ENCODE results near the gene JAM3. TPM values are rescaled to one million over a fixed set of nuclear protein-coding genes. Genes with fewer than 3 reads are reported as not detected.
"Not testable (repeated sequence)": the region's sequence is repeated elsewhere in the genome, so short reads cannot be mapped to it uniquely, and the experiment has no call there.

Gene JAM3
- total RNA-seq, 1 experiment from 2014 or later, result not detected

- DNase-seq, result no peak
- no peak for TF ChIP-seq CTCF (IDR thresholded peaks at IDR 0.05; ENCODE audit: unreplicated experiment)
- intact Hi-C loops (cut with micrococcal nuclease; ENCODE audit: unreplicated experiment), result no loop called here
- Mint-ChIP-seq H3K4me1 (ENCODE audit: low read depth, unreplicated experiment) (no peaks in the 10 kb centered on the region), H3K4me3 (ENCODE audit: low read depth, unreplicated experiment) (no peak overlapping the region), H3K27me3 (ENCODE audit: unreplicated experiment) (peaks cover 12% of the 10 kb centered on the region), H3K36me3 (ENCODE audit: insufficient read depth, unreplicated experiment) (no peaks in the 10 kb centered on the region), H3K27ac (ENCODE audit: unreplicated experiment) (no peak overlapping the region), H3K9me3 (ENCODE audit: low read depth, unreplicated experiment) (peaks cover 6% of the 10 kb centered on the region)
- CTCF ChIA-PET, result no interaction called here
- no TSS peak for BruUV-seq (replicated peaks)
These were observed 14.1 kb downstream of the JAM3 start for GRCh38 chr11:134082990-134083389.

- Mint-ChIP-seq H3K36me3 (ENCODE audit: insufficient read depth, unreplicated experiment) (no peaks in the 10 kb centered on the region), H3K4me1 (ENCODE audit: low read depth, unreplicated experiment) (no peaks in the 10 kb centered on the region), H3K27ac (ENCODE audit: unreplicated experiment) (no peak overlapping the region), H3K9me3 (ENCODE audit: low read depth, unreplicated experiment) (peaks cover 3% of the 10 kb centered on the region), H3K4me3 (ENCODE audit: low read depth, unreplicated experiment) (no peak overlapping the region), H3K27me3 (ENCODE audit: unreplicated experiment) (peaks cover under 1% of the 10 kb centered on the region)
- no peak for DNase-seq
- no TSS peak for BruUV-seq (replicated peaks)
- intact Hi-C loops (cut with micrococcal nuclease; ENCODE audit: unreplicated experiment), result no loop called here
- CTCF ChIA-PET, result interaction anchor here (0.7 kb wide), 1 partner anchor 14 kb away, joined by 3 read pairs; no protein-coding TSS in a partner anchor
- no peak for TF ChIP-seq CTCF (IDR thresholded peaks at IDR 0.05; ENCODE audit: unreplicated experiment)
These were observed 17.5 kb downstream of the JAM3 start for GRCh38 chr11:134086376-134086775.

- H3K4me3 Mint-ChIP-seq (ENCODE audit: low read depth, unreplicated experiment); BruUV-seq (replicated peaks); H3K36me3 Mint-ChIP-seq (ENCODE audit: insufficient read depth, unreplicated experiment); H3K27ac Mint-ChIP-seq (ENCODE audit: unreplicated experiment); intact Hi-C loops (cut with micrococcal nuclease; ENCODE audit: unreplicated experiment); H3K4me1 Mint-ChIP-seq (ENCODE audit: low read depth, unreplicated experiment); DNase-seq; H3K9me3 Mint-ChIP-seq (ENCODE audit: low read depth, unreplicated experiment); CTCF ChIA-PET: not testable (repeated sequence)
- peaks cover 13% of the 10 kb centered on the region for H3K27me3 Mint-ChIP-seq (ENCODE audit: unreplicated experiment)
These were observed 23.1 kb downstream of the JAM3 start for GRCh38 chr11:134092006-134092405.

- Mint-ChIP-seq H3K36me3 (ENCODE audit: insufficient read depth, unreplicated experiment) (no peaks in the 10 kb centered on the region), H3K27me3 (ENCODE audit: unreplicated experiment) (peaks cover 26% of the 10 kb centered on the region), H3K27ac (ENCODE audit: unreplicated experiment) (no peak overlapping the region), H3K4me1 (ENCODE audit: low read depth, unreplicated experiment) (no peaks in the 10 kb centered on the region), H3K9me3 (ENCODE audit: low read depth, unreplicated experiment) (peaks cover 6% of the 10 kb centered on the region), H3K4me3 (ENCODE audit: low read depth, unreplicated experiment) (no peak overlapping the region)
- no peak for TF ChIP-seq CTCF (IDR thresholded peaks at IDR 0.05; ENCODE audit: unreplicated experiment)
- BruUV-seq (replicated peaks), result no TSS peak
- intact Hi-C loops (cut with micrococcal nuclease; ENCODE audit: unreplicated experiment), result no loop called here
- CTCF ChIA-PET, result no interaction called here
- DNase-seq, result no peak
These were observed 28.3 kb downstream of the JAM3 start for GRCh38 chr11:134097166-134097565.

- no peaks in the 10 kb centered on the region for H3K9me3 Mint-ChIP-seq (ENCODE audit: low read depth, unreplicated experiment)
- no peaks in the 10 kb centered on the region for H3K36me3 Mint-ChIP-seq (ENCODE audit: insufficient read depth, unreplicated experiment)
- no TSS peak for BruUV-seq (replicated peaks)
- no peak overlapping the region for H3K27ac Mint-ChIP-seq (ENCODE audit: unreplicated experiment)
- CTCF ChIA-PET, result interaction anchor here (0.8 to 2.1 kb wide), 4 partner anchors 42 to 171 kb away, joined by 3 to 19 read pairs (median 10); no protein-coding TSS in a partner anchor
- H3K27me3 Mint-ChIP-seq (ENCODE audit: unreplicated experiment), result peaks cover 14% of the 10 kb centered on the region
- intact Hi-C loops (cut with micrococcal nuclease; ENCODE audit: unreplicated experiment), result loop anchor here (1.0 kb wide), 2 partner anchors 48 to 171 kb away; no protein-coding TSS in a partner anchor
- no peak overlapping the region for H3K4me3 Mint-ChIP-seq (ENCODE audit: low read depth, unreplicated experiment)
- no peak for DNase-seq
- H3K4me1 Mint-ChIP-seq (ENCODE audit: low read depth, unreplicated experiment), result no peaks in the 10 kb centered on the region
- peak; percentile 31 for TF ChIP-seq CTCF (IDR thresholded peaks at IDR 0.05; ENCODE audit: unreplicated experiment)
These were observed 29.8 kb downstream of the JAM3 start for GRCh38 chr11:134098566-134099184.
